ENCODE data around the gene GPR153. TPM values are rescaled to one million over a fixed set of nuclear protein-coding genes. Genes with fewer than 3 reads are reported as not detected.

GPR153 gene
- total and polyA plus RNA-seq, 4 donors: 0.37 to 5.9 (median 2.7) TPM

DNA sequence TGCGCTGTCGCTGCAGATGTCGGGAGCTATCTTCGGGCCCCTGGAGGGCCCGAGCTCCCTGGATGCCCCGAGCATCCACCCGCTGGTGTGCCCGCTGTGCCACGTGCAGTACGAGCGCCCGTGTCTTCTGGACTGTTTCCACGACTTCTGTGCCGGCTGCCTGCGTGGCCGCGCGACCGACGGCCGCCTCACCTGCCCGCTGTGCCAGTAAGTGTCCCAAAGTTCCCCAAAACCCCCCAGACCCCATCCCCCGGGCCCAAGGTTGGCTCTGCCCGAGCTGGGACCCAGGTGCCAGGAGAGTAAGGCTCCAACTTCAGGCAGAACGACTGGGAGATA, 54.4 kb downstream of the GPR153 start:
- Histone ChIP-seq H3K27ac (ENCODE audit: low read depth in 1 of 2, low read length in 2 of 2) (no peak overlapping the region), H3K4me1 (ENCODE audit: control insufficient read depth in 4 of 4, insufficient read depth in 4 of 4, low read length in 3 of 4) (peaks cover 3 to 29% (median 12%) of the 10 kb centered on the region in 4 donors), H3K9me3 (ENCODE audit: control insufficient read depth in 4 of 4, low read length in 3 of 4) (no peaks in the 10 kb centered on the region), H3K27me3 (ENCODE audit: control insufficient read depth in 4 of 4, insufficient read depth in 4 of 4, low read length in 3 of 4) (no peaks in the 10 kb centered on the region), H3K4me3 (ENCODE audit: low read depth in 1 of 3, low read length in 3 of 3) (peak overlapping the region; percentile 54 to 89 (median 78)), H3K9ac (ENCODE audit: low read depth in 1 of 2, low read length in 2 of 2) (peak overlapping the region in 1 of 2 donors; percentile 25), H3K36me3 (ENCODE audit: control insufficient read depth in 4 of 4, insufficient read depth in 3 of 4, low read depth in 1 of 4, low read length in 3 of 4) (peaks cover 0 to 5% (median 1%) of the 10 kb centered on the region in 4 donors)
- TF ChIP-seq EGR1 (IDR thresholded peaks at IDR 0.05; ENCODE audit: low read depth in 2 of 2) (no peak), FOXA1 (IDR thresholded peaks at IDR 0.05) (no peak), RAD21 (IDR thresholded peaks at IDR 0.05) (no peak), JUND (IDR thresholded peaks at IDR 0.05) (no peak), GABPA (IDR thresholded peaks at IDR 0.05 in 1 of 2, conservative IDR thresholded peaks at IDR 0.05 in 1 of 2) (no peak), RXRA (IDR thresholded peaks at IDR 0.05) (no peak), YY1 (IDR thresholded peaks at IDR 0.05) (no peak), NR2F2 (IDR thresholded peaks at IDR 0.05) (no peak), HNF4G (IDR thresholded peaks at IDR 0.05) (no peak), FOXA2 (IDR thresholded peaks at IDR 0.05) (no peak)
- TF ChIP-seq, protein P1, sequence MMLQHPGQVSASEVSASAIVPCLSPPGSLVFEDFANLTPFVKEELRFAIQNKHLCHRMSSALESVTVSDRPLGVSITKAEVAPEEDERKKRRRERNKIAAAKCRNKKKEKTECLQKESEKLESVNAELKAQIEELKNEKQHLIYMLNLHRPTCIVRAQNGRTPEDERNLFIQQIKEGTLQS (IDR thresholded peaks at IDR 0.05): no peak
- TF ChIP-seq, protein P2, sequence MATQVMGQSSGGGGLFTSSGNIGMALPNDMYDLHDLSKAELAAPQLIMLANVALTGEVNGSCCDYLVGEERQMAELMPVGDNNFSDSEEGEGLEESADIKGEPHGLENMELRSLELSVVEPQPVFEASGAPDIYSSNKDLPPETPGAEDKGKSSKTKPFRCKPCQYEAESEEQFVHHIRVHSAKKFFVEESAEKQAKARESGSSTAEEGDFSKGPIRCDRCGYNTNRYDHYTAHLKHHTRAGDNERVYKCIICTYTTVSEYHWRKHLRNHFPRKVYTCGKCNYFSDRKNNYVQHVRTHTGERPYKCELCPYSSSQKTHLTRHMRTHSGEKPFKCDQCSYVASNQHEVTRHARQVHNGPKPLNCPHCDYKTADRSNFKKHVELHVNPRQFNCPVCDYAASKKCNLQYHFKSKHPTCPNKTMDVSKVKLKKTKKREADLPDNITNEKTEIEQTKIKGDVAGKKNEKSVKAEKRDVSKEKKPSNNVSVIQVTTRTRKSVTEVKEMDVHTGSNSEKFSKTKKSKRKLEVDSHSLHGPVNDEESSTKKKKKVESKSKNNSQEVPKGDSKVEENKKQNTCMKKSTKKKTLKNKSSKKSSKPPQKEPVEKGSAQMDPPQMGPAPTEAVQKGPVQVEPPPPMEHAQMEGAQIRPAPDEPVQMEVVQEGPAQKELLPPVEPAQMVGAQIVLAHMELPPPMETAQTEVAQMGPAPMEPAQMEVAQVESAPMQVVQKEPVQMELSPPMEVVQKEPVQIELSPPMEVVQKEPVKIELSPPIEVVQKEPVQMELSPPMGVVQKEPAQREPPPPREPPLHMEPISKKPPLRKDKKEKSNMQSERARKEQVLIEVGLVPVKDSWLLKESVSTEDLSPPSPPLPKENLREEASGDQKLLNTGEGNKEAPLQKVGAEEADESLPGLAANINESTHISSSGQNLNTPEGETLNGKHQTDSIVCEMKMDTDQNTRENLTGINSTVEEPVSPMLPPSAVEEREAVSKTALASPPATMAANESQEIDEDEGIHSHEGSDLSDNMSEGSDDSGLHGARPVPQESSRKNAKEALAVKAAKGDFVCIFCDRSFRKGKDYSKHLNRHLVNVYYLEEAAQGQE (IDR thresholded peaks at IDR 0.05): no peak
- no peak for DNase-seq (ENCODE audit: low spot score)
- WGBS: 6% methylated on average over 25 of the region's 25 CpGs

DNA sequence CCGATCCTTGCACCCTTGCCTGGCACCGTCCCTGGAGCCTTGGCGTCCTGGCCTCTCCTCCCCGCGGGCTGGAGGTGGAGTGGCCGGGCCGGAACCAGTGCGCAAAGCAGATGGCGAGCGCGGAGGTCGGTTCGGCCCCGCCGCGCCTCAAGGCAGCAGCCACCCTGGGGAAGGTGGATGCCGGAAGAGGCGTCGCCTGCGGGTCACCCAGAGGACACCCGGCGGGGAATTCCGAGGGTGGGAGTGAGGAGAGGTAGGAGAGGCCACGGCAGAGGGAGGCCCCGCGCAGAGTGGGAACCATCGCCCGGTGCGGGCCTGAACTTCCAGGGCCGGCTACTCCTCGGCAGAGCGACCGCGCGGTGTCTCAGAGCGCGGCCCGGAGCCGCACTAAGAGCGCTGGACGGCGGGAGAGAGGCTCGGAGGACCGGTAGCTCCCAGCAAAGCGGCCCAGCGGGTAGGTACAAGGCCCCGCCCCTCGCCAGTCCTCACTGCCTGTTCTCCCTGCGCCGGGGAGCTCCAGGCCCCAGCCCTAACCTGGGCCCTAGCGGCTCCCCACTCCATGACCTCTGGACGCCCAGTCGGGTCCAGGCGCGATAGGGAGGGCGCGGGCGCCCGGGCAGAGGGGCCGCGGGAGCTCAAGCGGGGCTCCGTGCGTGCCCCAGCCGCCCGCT, 54.9 kb downstream of the GPR153 start, which contains the start of gene RNF207:
Gene RNF207, plus strand, starts transcription at position 271 of the 671 bp plus-strand sequence. CDS start 417 bp downstream, outside the sequence.
- H3K4me1 ChIP-seq (ENCODE audit: control insufficient read depth in 4 of 4, insufficient read depth in 4 of 4, low read length in 3 of 4): peaks cover 3 to 29% (median 12%) of the 10 kb centered on the region in 4 donors
- peak; percentile 63 for DNase-seq (ENCODE audit: low spot score)
- peak within 1 kb of the TSS; percentile 78 to 89 (median 83) for H3K4me3 ChIP-seq (ENCODE audit: low read depth in 1 of 3, low read length in 3 of 3)
- peak within 1 kb of the TSS; percentile 29 to 73 for H3K27ac ChIP-seq (ENCODE audit: low read depth in 1 of 2, low read length in 2 of 2)
- peak within 1 kb of the TSS; percentile 59 to 66 for H3K9ac ChIP-seq (ENCODE audit: low read depth in 1 of 2, low read length in 2 of 2)
- H3K9me3 ChIP-seq (ENCODE audit: control insufficient read depth in 4 of 4, low read length in 3 of 4): no peaks in the 10 kb centered on the region
- H3K27me3 ChIP-seq (ENCODE audit: control insufficient read depth in 4 of 4, insufficient read depth in 4 of 4, low read length in 3 of 4): no peaks in the 10 kb centered on the region
- peaks cover 0 to 5% (median 0%) of the 10 kb centered on the region in 4 donors for H3K36me3 ChIP-seq (ENCODE audit: control insufficient read depth in 4 of 4, insufficient read depth in 3 of 4, low read depth in 1 of 4, low read length in 3 of 4)
- TF ChIP-seq SP1 (IDR thresholded peaks at IDR 0.05) (peak; percentile 60), RXRA (IDR thresholded peaks at IDR 0.05) (peak; percentile 74), NR2F2 (IDR thresholded peaks at IDR 0.05) (no peak), YY1 (IDR thresholded peaks at IDR 0.05) (peak; percentile 51)
- TF ChIP-seq, protein P3, sequence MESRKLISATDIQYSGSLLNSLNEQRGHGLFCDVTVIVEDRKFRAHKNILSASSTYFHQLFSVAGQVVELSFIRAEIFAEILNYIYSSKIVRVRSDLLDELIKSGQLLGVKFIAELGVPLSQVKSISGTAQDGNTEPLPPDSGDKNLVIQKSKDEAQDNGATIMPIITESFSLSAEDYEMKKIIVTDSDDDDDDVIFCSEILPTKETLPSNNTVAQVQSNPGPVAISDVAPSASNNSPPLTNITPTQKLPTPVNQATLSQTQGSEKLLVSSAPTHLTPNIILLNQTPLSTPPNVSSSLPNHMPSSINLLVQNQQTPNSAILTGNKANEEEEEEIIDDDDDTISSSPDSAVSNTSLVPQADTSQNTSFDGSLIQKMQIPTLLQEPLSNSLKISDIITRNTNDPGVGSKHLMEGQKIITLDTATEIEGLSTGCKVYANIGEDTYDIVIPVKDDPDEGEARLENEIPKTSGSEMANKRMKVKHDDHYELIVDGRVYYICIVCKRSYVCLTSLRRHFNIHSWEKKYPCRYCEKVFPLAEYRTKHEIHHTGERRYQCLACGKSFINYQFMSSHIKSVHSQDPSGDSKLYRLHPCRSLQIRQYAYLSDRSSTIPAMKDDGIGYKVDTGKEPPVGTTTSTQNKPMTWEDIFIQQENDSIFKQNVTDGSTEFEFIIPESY (IDR thresholded peaks at IDR 0.05): no peak
- TF ChIP-seq, protein P2 (IDR thresholded peaks at IDR 0.05): peak; percentile 37
- 1% methylated on average over 66 of the region's 66 CpGs for WGBS

Measured in liver (tissue), 9 donors.